ENCODE measurements around the gene EGLN3.

EGLN3 gene

GRCh38 chr14:33959692-33960151 is 8.8 kb upstream of the EGLN3 start:
- no peak for DNase-seq

- DNase-seq = no peak
Measured at GRCh38 chr14:33958605-33959226, 7.8 kb upstream of the EGLN3 start.

GRCh38 chr14:33957993-33958392 is 7.1 kb upstream of the EGLN3 start:
- no peak for DNase-seq

GRCh38 chr14:33957299-33957698 is 6.4 kb upstream of the EGLN3 start:
- no peak for DNase-seq

- no peak for DNase-seq
Measured at GRCh38 chr14:33956640-33957039, 5.8 kb upstream of the EGLN3 start.

- DNase-seq = peak; percentile 44
Measured at GRCh38 chr14:33954016-33954598, 3.2 kb upstream of the EGLN3 start.

- no peak for DNase-seq
Measured at GRCh38 chr14:33952541-33952940, 1.7 kb upstream of the EGLN3 start.

GRCh38 chr14:33951183-33951840 is 438 bp upstream of the EGLN3 start:
- no peak for DNase-seq

- DNase-seq = peak; percentile 24
Measured at GRCh38 chr14:33949411-33949893, 1.4 kb downstream of the EGLN3 start.

- no peak for DNase-seq
Measured at GRCh38 chr14:33948869-33949408, 1.9 kb downstream of the EGLN3 start.

GRCh38 chr14:33948145-33948868 is 2.6 kb downstream of the EGLN3 start:
- DNase-seq = peak; percentile 23

- DNase-seq = no peak
Measured at GRCh38 chr14:33946679-33947476, 4.0 kb downstream of the EGLN3 start.

- DNase-seq = no peak
Measured at GRCh38 chr14:33945210-33946088, 5.4 kb downstream of the EGLN3 start.

GRCh38 chr14:33943096-33943883 is 7.6 kb downstream of the EGLN3 start:
- DNase-seq = peak; percentile 100

- DNase-seq = no peak
Measured at GRCh38 chr14:33941718-33942117, 9.2 kb downstream of the EGLN3 start.

- DNase-seq = no peak
Measured at GRCh38 chr14:33940561-33941011, 10.3 kb downstream of the EGLN3 start.

GRCh38 chr14:33938131-33938949 is 12.5 kb downstream of the EGLN3 start:
- peak; percentile 80 for DNase-seq

GRCh38 chr14:33936391-33936790 is 14.5 kb downstream of the EGLN3 start:
- no peak for DNase-seq

GRCh38 chr14:33934938-33935337 is 15.9 kb downstream of the EGLN3 start:
- DNase-seq = no peak
